ENCODE measurements around the gene CKAP5. TPM values are rescaled to one million over a fixed set of nuclear protein-coding genes. Genes with fewer than 3 reads are reported as not detected.

Gene CKAP5
- total RNA-seq, 4 donors from 2014 or later: 29.9 to 59.2 (median 38.9) TPM

DNA sequence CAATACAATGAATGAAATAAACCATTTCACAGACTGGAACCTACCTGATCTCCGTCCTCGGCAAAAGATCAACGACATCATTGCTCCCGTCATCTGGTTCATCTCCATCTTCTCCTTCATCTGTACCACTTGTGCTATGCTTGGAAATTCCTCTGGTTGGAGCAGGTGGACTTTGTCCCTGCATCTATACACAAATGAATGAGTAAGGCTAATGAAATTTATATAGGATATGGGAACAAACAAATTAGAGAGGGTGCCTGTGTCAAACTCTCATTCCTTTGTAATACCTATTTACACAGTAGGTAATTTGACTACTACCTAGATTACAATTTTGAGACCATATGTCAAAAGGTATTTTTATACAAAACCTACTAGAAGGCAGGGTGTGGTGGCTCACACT, 67.7 kb downstream of the CKAP5 start:
- no peak overlapping the region for H3K4me3 ChIP-seq
- DNase-seq (ENCODE audit: low spot score in 2 of 2): no peak
- no peak overlapping the region for H3K27ac ChIP-seq
- no peaks in the 10 kb centered on the region for H3K4me1 ChIP-seq
- no peaks in the 10 kb centered on the region for H3K27me3 ChIP-seq
- 94% methylated on average over 4 of the region's 4 CpGs for WGBS
- H3K9me3 ChIP-seq: no peaks in the 10 kb centered on the region
- TF ChIP-seq EP300 (IDR thresholded peaks at IDR 0.05): no peak
- TF ChIP-seq POLR2AphosphoS5 (IDR thresholded peaks at IDR 0.05): no peak
- no peak for TF ChIP-seq POLR2A (IDR thresholded peaks at IDR 0.05)
- TF ChIP-seq, protein P1, sequence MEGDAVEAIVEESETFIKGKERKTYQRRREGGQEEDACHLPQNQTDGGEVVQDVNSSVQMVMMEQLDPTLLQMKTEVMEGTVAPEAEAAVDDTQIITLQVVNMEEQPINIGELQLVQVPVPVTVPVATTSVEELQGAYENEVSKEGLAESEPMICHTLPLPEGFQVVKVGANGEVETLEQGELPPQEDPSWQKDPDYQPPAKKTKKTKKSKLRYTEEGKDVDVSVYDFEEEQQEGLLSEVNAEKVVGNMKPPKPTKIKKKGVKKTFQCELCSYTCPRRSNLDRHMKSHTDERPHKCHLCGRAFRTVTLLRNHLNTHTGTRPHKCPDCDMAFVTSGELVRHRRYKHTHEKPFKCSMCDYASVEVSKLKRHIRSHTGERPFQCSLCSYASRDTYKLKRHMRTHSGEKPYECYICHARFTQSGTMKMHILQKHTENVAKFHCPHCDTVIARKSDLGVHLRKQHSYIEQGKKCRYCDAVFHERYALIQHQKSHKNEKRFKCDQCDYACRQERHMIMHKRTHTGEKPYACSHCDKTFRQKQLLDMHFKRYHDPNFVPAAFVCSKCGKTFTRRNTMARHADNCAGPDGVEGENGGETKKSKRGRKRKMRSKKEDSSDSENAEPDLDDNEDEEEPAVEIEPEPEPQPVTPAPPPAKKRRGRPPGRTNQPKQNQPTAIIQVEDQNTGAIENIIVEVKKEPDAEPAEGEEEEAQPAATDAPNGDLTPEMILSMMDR (IDR thresholded peaks at IDR 0.05): no peak
- peaks cover 68% of the 10 kb centered on the region for H3K36me3 ChIP-seq

DNA sequence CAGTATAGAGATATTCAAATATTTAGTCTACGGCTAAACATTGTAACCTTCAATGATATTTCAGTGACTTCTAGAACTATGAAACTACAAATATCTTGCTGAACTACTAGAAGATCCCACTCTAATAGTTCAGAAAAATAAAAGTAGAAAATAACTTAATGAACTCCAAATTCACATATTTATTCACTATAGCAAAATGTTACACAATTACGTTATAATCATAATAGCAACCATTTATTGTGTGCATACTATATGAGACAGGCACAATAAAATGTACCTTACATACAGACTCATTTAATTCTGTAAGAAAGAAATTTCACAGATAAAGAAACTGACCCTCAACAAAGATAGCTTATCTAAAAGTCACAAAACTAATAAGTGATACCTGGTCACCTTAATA, 69.2 kb downstream of the CKAP5 start:
- over 99% methylated on average over 2 of the region's 2 CpGs for WGBS
- no peak for DNase-seq (ENCODE audit: low spot score in 2 of 2)
- H3K4me1 ChIP-seq: no peaks in the 10 kb centered on the region
- no peak overlapping the region for H3K27ac ChIP-seq
- no peaks in the 10 kb centered on the region for H3K9me3 ChIP-seq
- H3K36me3 ChIP-seq: peaks cover 72% of the 10 kb centered on the region
- TF ChIP-seq EP300 (IDR thresholded peaks at IDR 0.05): no peak
- TF ChIP-seq POLR2A (IDR thresholded peaks at IDR 0.05): no peak
- TF ChIP-seq, protein P1 (IDR thresholded peaks at IDR 0.05): no peak
- no peak for TF ChIP-seq POLR2AphosphoS5 (IDR thresholded peaks at IDR 0.05)
- H3K27me3 ChIP-seq: no peaks in the 10 kb centered on the region
- H3K4me3 ChIP-seq: no peak overlapping the region

DNA sequence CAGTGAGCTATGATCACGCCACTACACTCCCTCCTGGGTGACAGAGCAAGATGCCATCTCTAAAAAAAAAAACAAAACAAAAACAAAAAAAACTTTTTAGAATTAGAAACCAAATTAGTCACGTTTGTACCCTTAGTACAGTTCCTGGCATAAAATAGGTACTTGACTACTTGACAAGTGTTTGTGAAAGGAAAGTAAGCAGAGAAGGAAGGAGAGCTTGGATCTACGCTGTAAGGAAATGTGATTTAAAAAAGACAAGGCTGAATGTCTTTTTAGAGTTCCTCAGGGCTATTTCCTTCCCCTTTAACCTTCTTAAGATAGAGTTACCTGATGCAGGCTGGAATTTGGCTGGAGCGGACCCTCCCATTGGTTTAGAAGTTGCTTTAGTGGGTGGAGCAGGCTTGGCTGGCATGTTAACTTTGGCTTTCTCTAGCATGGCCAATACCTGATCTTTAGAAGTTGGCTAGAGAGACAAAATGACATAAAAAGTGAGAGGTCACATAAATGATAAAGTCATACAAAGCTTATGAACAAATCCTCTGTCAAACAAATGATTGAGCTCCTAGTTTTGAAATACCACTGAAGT, 76.4 kb downstream of the CKAP5 start:
- H3K27ac ChIP-seq: no peak overlapping the region
- DNase-seq (ENCODE audit: low spot score in 2 of 2): no peak
- no peaks in the 10 kb centered on the region for H3K9me3 ChIP-seq
- no peaks in the 10 kb centered on the region for H3K27me3 ChIP-seq
- no peaks in the 10 kb centered on the region for H3K4me1 ChIP-seq
- H3K4me3 ChIP-seq: no peak overlapping the region
- WGBS: 91% methylated on average over 4 of the region's 4 CpGs
- H3K36me3 ChIP-seq: peaks cover 74% of the 10 kb centered on the region
- no peak for TF ChIP-seq EP300 (IDR thresholded peaks at IDR 0.05)
- TF ChIP-seq, protein P1 (IDR thresholded peaks at IDR 0.05): no peak
- no peak for TF ChIP-seq POLR2A (IDR thresholded peaks at IDR 0.05)
- no peak for TF ChIP-seq POLR2AphosphoS5 (IDR thresholded peaks at IDR 0.05)

DNA sequence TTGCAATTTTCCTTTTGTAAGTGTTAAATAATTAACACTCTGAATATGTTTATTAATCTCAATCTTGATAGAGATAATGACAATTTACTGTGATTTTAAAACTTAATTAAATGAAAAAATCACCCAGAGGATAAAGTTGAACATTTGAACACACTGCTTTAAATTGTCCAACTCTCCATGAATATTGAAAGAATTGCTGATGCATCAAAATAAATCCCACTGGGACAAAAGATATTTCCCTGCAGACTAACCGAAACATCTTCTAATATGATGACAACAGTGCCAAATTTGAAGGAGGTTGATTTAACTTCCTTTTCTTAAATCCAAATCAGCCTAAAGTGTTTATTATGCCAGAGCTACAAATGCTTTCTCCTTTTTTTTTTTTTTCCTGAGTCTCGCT, 79.4 kb downstream of the CKAP5 start:
- no peak for DNase-seq (ENCODE audit: low spot score in 2 of 2)
- H3K4me1 ChIP-seq: no peaks in the 10 kb centered on the region
- H3K27me3 ChIP-seq: no peaks in the 10 kb centered on the region
- no peak overlapping the region for H3K4me3 ChIP-seq
- TF ChIP-seq, protein P1 (IDR thresholded peaks at IDR 0.05): no peak
- TF ChIP-seq POLR2AphosphoS5 (IDR thresholded peaks at IDR 0.05) (no peak), EP300 (IDR thresholded peaks at IDR 0.05) (no peak), POLR2A (IDR thresholded peaks at IDR 0.05) (no peak)
- 97% methylated on average over 2 of the region's 2 CpGs for WGBS
- no peaks in the 10 kb centered on the region for H3K9me3 ChIP-seq
- no peak overlapping the region for H3K27ac ChIP-seq
- peaks cover 89% of the 10 kb centered on the region for H3K36me3 ChIP-seq

DNA sequence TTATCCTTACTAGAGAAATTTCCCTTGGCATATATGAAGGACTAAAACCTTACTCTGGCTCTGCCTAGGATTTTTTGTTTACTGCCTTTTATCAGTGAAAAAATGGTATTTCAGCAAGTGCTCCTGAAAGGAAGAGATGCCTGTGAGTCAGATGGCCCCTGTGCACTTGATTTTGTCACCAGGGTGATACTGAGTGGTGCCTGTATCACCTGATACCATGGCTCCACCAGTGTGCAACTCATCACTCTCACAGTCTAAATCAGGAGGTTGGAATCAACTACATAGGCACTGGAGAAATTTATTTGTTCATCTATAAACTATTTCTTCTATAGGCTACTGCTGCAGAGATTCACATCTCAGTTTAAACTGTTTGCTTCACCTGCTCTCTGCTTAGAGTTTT, 83.8 kb downstream of the CKAP5 start:
- no peak for DNase-seq (ENCODE audit: low spot score in 2 of 2)
- Histone ChIP-seq H3K4me1 (no peaks in the 10 kb centered on the region), H3K9me3 (no peaks in the 10 kb centered on the region), H3K36me3 (peaks cover 89% of the 10 kb centered on the region), H3K4me3 (no peak overlapping the region), H3K27me3 (no peaks in the 10 kb centered on the region), H3K27ac (no peak overlapping the region)
- TF ChIP-seq POLR2A (IDR thresholded peaks at IDR 0.05) (no peak), EP300 (IDR thresholded peaks at IDR 0.05) (no peak), POLR2AphosphoS5 (IDR thresholded peaks at IDR 0.05) (no peak)
- TF ChIP-seq, protein P1 (IDR thresholded peaks at IDR 0.05): no peak

All from suprapubic skin (tissue), 4 donors.